ENCODE results near the gene MGAT3.

MGAT3 gene

GRCh38 chr22:39414377-39414776 is 42.4 kb upstream of the MGAT3 start:
- intact Hi-C loops (cut with DNase I; ENCODE audit: low total_unique reads) = no loop called here
- Histone ChIP-seq H3K36me3 (peaks cover 41 to 46% (median 44%) of the 10 kb centered on the region in 3 donors), H3K9me3 (no peaks in the 10 kb centered on the region), H3K4me1 (peaks cover 0 to 8% (median 0%) of the 10 kb centered on the region in 4 donors), H3K4me3 (no peak overlapping the region), H3K27ac (no peak overlapping the region), H3K27me3 (no peaks in the 10 kb centered on the region)
- no peak for DNase-seq
- TF ChIP-seq CTCF (IDR thresholded peaks at IDR 0.05) = no peak

- peaks cover 46 to 51% (median 49%) of the 10 kb centered on the region in 3 donors for H3K36me3 ChIP-seq
These were observed 41.9 kb upstream of the MGAT3 start for GRCh38 chr22:39414886-39415285.

GRCh38 chr22:39415506-39415905 is 41.3 kb upstream of the MGAT3 start:
- Histone ChIP-seq H3K9me3 (no peaks in the 10 kb centered on the region), H3K27me3 (no peaks in the 10 kb centered on the region), H3K4me3 (no peak overlapping the region), H3K27ac (no peak overlapping the region), H3K4me1 (peaks cover 0 to 8% (median 0%) of the 10 kb centered on the region in 4 donors), H3K36me3 (peaks cover 52 to 57% (median 52%) of the 10 kb centered on the region in 3 donors)
- TF ChIP-seq CTCF (IDR thresholded peaks at IDR 0.05) = no peak
- DNase-seq = no peak
- intact Hi-C loops (cut with DNase I; ENCODE audit: low total_unique reads) = no loop called here

More at GRCh38 chr22:39414886-39415285, 41.9 kb upstream of the MGAT3 start:
- intact Hi-C loops (cut with DNase I; ENCODE audit: low total_unique reads) = no loop called here
- Histone ChIP-seq H3K9me3 (no peaks in the 10 kb centered on the region), H3K27me3 (no peaks in the 10 kb centered on the region), H3K27ac (no peak overlapping the region), H3K4me3 (no peak overlapping the region), H3K4me1 (peaks cover 0 to 8% (median 0%) of the 10 kb centered on the region in 4 donors)
- DNase-seq = no peak
- no peak for TF ChIP-seq CTCF (IDR thresholded peaks at IDR 0.05)

- no peaks in the 10 kb centered on the region for H3K27me3 ChIP-seq
- TF ChIP-seq CTCF (IDR thresholded peaks at IDR 0.05) = no peak
- no peak for DNase-seq
- intact Hi-C loops (cut with DNase I; ENCODE audit: low total_unique reads) = no loop called here
- H3K4me3 ChIP-seq = no peak overlapping the region
- no peak overlapping the region for H3K27ac ChIP-seq
- H3K36me3 ChIP-seq = peaks cover 56 to 65% (median 58%) of the 10 kb centered on the region in 3 donors
- no peaks in the 10 kb centered on the region for H3K9me3 ChIP-seq
- H3K4me1 ChIP-seq = peaks cover 0 to 8% (median 0%) of the 10 kb centered on the region in 4 donors
These were observed 40.5 kb upstream of the MGAT3 start for GRCh38 chr22:39416319-39416718.

GRCh38 chr22:39417641-39418040 is 39.2 kb upstream of the MGAT3 start:
- Histone ChIP-seq H3K4me1 (peaks cover 0 to 8% (median 0%) of the 10 kb centered on the region in 4 donors), H3K9me3 (no peaks in the 10 kb centered on the region), H3K27ac (no peak overlapping the region), H3K36me3 (peaks cover 68 to 78% (median 71%) of the 10 kb centered on the region in 3 donors), H3K4me3 (no peak overlapping the region), H3K27me3 (no peaks in the 10 kb centered on the region)
- intact Hi-C loops (cut with DNase I; ENCODE audit: low total_unique reads) = no loop called here
- no peak for TF ChIP-seq CTCF (IDR thresholded peaks at IDR 0.05)
- DNase-seq = no peak

GRCh38 chr22:39418696-39419095 is 38.1 kb upstream of the MGAT3 start:
- no peak overlapping the region for H3K4me3 ChIP-seq
- H3K4me1 ChIP-seq = peaks cover 0 to 7% (median 0%) of the 10 kb centered on the region in 4 donors
- H3K9me3 ChIP-seq = no peaks in the 10 kb centered on the region
- intact Hi-C loops (cut with DNase I; ENCODE audit: low total_unique reads) = no loop called here
- no peak overlapping the region for H3K27ac ChIP-seq
- no peaks in the 10 kb centered on the region for H3K27me3 ChIP-seq
- no peak for TF ChIP-seq CTCF (IDR thresholded peaks at IDR 0.05)
- no peak for DNase-seq
- H3K36me3 ChIP-seq = peaks cover 73 to 89% (median 73%) of the 10 kb centered on the region in 3 donors

Data from tibial artery (tissue), 4 donors.